ENCODE data around the gene CHIA.

CHIA gene

GRCh38 chr1:111274653-111275052, 16.0 kb upstream of the CHIA start:
- peak; percentile 25 for DNase-seq (ENCODE audit: low spot score)

GRCh38 chr1:111275079-111275478, 15.6 kb upstream of the CHIA start:
- no peak for TF ChIP-seq CTCF (IDR thresholded peaks at IDR 0.05; ENCODE audit: extremely low read depth, missing control alignments)
- no peak for DNase-seq (ENCODE audit: low spot score)

More at GRCh38 chr1:111274653-111275052, 16.0 kb upstream of the CHIA start:
- no peak for TF ChIP-seq CTCF (IDR thresholded peaks at IDR 0.05; ENCODE audit: extremely low read depth, missing control alignments)

- no peak for TF ChIP-seq CTCF (IDR thresholded peaks at IDR 0.05; ENCODE audit: extremely low read depth, missing control alignments)
- DNase-seq (ENCODE audit: low spot score) = no peak
Observed at GRCh38 chr1:111275780-111276433, 14.7 kb upstream of the CHIA start.

GRCh38 chr1:111279144-111279543, 11.5 kb upstream of the CHIA start:
- TF ChIP-seq CTCF (IDR thresholded peaks at IDR 0.05; ENCODE audit: extremely low read depth, missing control alignments) = no peak

GRCh38 chr1:111280267-111280666, 10.4 kb upstream of the CHIA start:
- no peak for TF ChIP-seq CTCF (IDR thresholded peaks at IDR 0.05; ENCODE audit: extremely low read depth, missing control alignments)
- DNase-seq (ENCODE audit: low spot score) = no peak

More at GRCh38 chr1:111279144-111279543, 11.5 kb upstream of the CHIA start:
- DNase-seq (ENCODE audit: low spot score) = no peak

- DNase-seq (ENCODE audit: low spot score) = no peak
- TF ChIP-seq CTCF (IDR thresholded peaks at IDR 0.05; ENCODE audit: extremely low read depth, missing control alignments) = no peak
Observed at GRCh38 chr1:111281411-111281810, 9.2 kb upstream of the CHIA start.

GRCh38 chr1:111283838-111284237, 6.8 kb upstream of the CHIA start:
- DNase-seq (ENCODE audit: low spot score) = no peak
- no peak for TF ChIP-seq CTCF (IDR thresholded peaks at IDR 0.05; ENCODE audit: extremely low read depth, missing control alignments)

All from GM20000 (cell line).